ENCODE results near the gene TENT4A. TPM values are rescaled to one million over a fixed set of nuclear protein-coding genes. Genes with fewer than 3 reads are reported as not detected.

TENT4A gene
- total and polyA plus RNA-seq, 2 of the 4 experiments (the other 2 are of a cell fraction), result 5.9 to 17.2 TPM

GRCh38 chr5:6682239-6682638 is 31.0 kb upstream of the TENT4A start:
- Histone ChIP-seq H3K4me2 (ENCODE audit: low read depth, low read length) (no peak overlapping the region), H3K9me3 (ENCODE audit: control insufficient read depth, insufficient read depth, low read length) (no peaks in the 10 kb centered on the region), H4K8ac (ENCODE audit: low read depth in 2 of 2, low read length in 2 of 2) (no peak overlapping the region), H4K20me1 (ENCODE audit: insufficient read depth, low read length) (no peaks in the 10 kb centered on the region), H3K9ac (ENCODE audit: low read depth, low read length) (no peak overlapping the region), H3K9me1 (ENCODE audit: insufficient read depth, low read length) (peaks cover 3% of the 10 kb centered on the region; the same call in 1 of the 2 replicates), H3K4ac (ENCODE audit: low read depth, low read length) (no peak overlapping the region), H2AK9ac (replicated peaks; ENCODE audit: low read depth, low read length, poor library complexity) (no peak overlapping the region), H3K4me1 (ENCODE audit: control insufficient read depth, insufficient read depth, low read length) (no peaks in the 10 kb centered on the region), H4K91ac (ENCODE audit: insufficient read depth, low read depth, low read length) (no peak overlapping the region), H2BK15ac (ENCODE audit: low read depth, low read length) (no peak overlapping the region), H3K56ac (ENCODE audit: extremely low read depth, insufficient read depth, low read length) (no peak overlapping the region), H2AK5ac (ENCODE audit: low read depth, low read length) (no peak overlapping the region), H3K23ac (ENCODE audit: low read depth, low read length) (no peak overlapping the region), H3K27ac (ENCODE audit: insufficient read depth, low read length) (no peak overlapping the region), H2BK5ac (ENCODE audit: low read depth, low read length, poor library complexity, severe bottlenecking) (no peak overlapping the region), H2AFZ (replicated peaks; ENCODE audit: low read length, poor library complexity) (no peak overlapping the region), H2BK20ac (ENCODE audit: low read depth, low read length) (no peak overlapping the region), H4K5ac (ENCODE audit: low read depth, low read length) (no peak overlapping the region), H2BK120ac (ENCODE audit: low read depth, low read length) (no peak overlapping the region), H3K4me3 (ENCODE audit: insufficient read depth, low read depth, low read length) (no peak overlapping the region), H3K27me3 (ENCODE audit: control insufficient read depth, insufficient read depth, low read length) (peaks cover 3% of the 10 kb centered on the region; the same call in 1 of the 2 replicates), H3K36me3 (ENCODE audit: control insufficient read depth, insufficient read depth, low read length) (no peaks in the 10 kb centered on the region), H3K18ac (ENCODE audit: low read depth, low read length) (no peak overlapping the region), H3K79me1 (ENCODE audit: low read depth in 1 of 2, low read length in 2 of 2) (no peaks in the 10 kb centered on the region), H3K14ac (replicated peaks; ENCODE audit: low read depth, low read length) (no peak overlapping the region)
- in situ Hi-C loops (cut with MboI; ENCODE audit: low sequenced_read_pairs), result no loop called here
- POLR2A ChIA-PET (ENCODE audit: unreplicated experiment), result no interaction called here
- intact Hi-C loops (cut with micrococcal nuclease), result no loop called here
- no TSS peak for BruUV-seq (replicated peaks)
- WGBS, 2 experiments (ENCODE audit: extremely low coverage in 2 of 2, insufficient read length in 1 of 2), result 17% methylated on average over 1 of the region's 11 CpGs; no CpG with 5 or more reads in 1 of the 2 experiments
- TF ChIP-seq ELK1 (IDR thresholded peaks at IDR 0.05; ENCODE audit: borderline replicate concordance, low read depth, low read length), result no peak
- no peak for TF ChIP-seq SMC3 (IDR thresholded peaks at IDR 0.05; ENCODE audit: low read depth, low read length)
- no peak for TF ChIP-seq FOS (IDR thresholded peaks at IDR 0.05; ENCODE audit: low read depth, low read length)
- TF ChIP-seq CHD1 (IDR thresholded peaks at IDR 0.05; ENCODE audit: low read depth, low read length), result no peak
- TF ChIP-seq MAFK (IDR thresholded peaks at IDR 0.05; ENCODE audit: low read depth, low read length), result no peak
- TF ChIP-seq CTCF (conservative IDR thresholded peaks at IDR 0.05; ENCODE audit: low read depth, low read length), result no peak
- TF ChIP-seq RAD21 (IDR thresholded peaks at IDR 0.05; ENCODE audit: low read length), result no peak
- no peak for TF ChIP-seq POLR2A (IDR thresholded peaks at IDR 0.05; ENCODE audit: low read depth, low read length)
- no peak for TF ChIP-seq MAZ (IDR thresholded peaks at IDR 0.05; ENCODE audit: borderline replicate concordance, low read depth, low read length)
- TF ChIP-seq RCOR1 (IDR thresholded peaks at IDR 0.05; ENCODE audit: insufficient replicate concordance, low read length), result no peak
- no peak for TF ChIP-seq NFE2L2 (IDR thresholded peaks at IDR 0.05; ENCODE audit: low read depth, low read length)
- no peak for TF ChIP-seq BHLHE40 (IDR thresholded peaks at IDR 0.05; ENCODE audit: low read depth, low read length)
- DNase-seq, result no peak
- CTCF ChIA-PET, result no interaction called here
- dilution Hi-C loops (cut with HindIII; ENCODE audit: low sequenced_read_pairs, unreplicated experiment), result no loop called here
- no peak for ATAC-seq (ENCODE audit: low read depth)
